Spleen (tissue), 7 donors: ENCODE data around the gene COBL.

Experiments used
- POLR2AphosphoS5 ChIP-seq, 3 donors: sonication (generic); formaldehyde crosslinking; IDR thresholded peaks; one replicate each; pipeline ENCODE4 v1.5.1; 2017; ENCODE audit warnings: antibody characterized with exemption in 3 of 3
- TF ChIP-seq, protein P1 (sequence below), 11 experiments: fragments of 200-600 bp in 7 of 11; fragments of 450-650 bp in 4 of 11; sonication (generic) in 4 of 11; IDR thresholded peaks in 8 of 11; conservative IDR thresholded peaks in 3 of 11; 1 replicate in 7 of 11; 2 replicates in 4 of 11; pipeline versions ENCODE4 v1.4.0 to v1.8.0; 2016 to 2021; ENCODE audit warnings: antibody characterized with exemption in 11 of 11, inconsistent platforms in 4 of 11, mild to moderate bottlenecking in 1 of 11
- donor health status: DM: no; HTN: no; CAD: no; lungs with moderate emphysema.
- donor health status: DM: no; HTN: no; CAD: no.
- donor health status: DM: no; HTN: no; CAD: no.

- TF ChIP-seq, protein P1, sequence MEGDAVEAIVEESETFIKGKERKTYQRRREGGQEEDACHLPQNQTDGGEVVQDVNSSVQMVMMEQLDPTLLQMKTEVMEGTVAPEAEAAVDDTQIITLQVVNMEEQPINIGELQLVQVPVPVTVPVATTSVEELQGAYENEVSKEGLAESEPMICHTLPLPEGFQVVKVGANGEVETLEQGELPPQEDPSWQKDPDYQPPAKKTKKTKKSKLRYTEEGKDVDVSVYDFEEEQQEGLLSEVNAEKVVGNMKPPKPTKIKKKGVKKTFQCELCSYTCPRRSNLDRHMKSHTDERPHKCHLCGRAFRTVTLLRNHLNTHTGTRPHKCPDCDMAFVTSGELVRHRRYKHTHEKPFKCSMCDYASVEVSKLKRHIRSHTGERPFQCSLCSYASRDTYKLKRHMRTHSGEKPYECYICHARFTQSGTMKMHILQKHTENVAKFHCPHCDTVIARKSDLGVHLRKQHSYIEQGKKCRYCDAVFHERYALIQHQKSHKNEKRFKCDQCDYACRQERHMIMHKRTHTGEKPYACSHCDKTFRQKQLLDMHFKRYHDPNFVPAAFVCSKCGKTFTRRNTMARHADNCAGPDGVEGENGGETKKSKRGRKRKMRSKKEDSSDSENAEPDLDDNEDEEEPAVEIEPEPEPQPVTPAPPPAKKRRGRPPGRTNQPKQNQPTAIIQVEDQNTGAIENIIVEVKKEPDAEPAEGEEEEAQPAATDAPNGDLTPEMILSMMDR (IDR thresholded peaks at IDR 0.05 in 8 of 11, conservative IDR thresholded peaks at IDR 0.05 in 3 of 11) = no peak
- no peak for TF ChIP-seq POLR2AphosphoS5 (IDR thresholded peaks at IDR 0.05)
These were observed 26.3 kb downstream of the COBL start for GRCh38 chr7:51290304-51290637.
